WTC11 (cell line): ENCODE measurements around the gene PRM2.

ENCODE experiments used
- AR ChIP-seq: fragments of 250-450 bp; sonication (Bioruptor Pico); IDR thresholded peaks from 2 replicates; pipeline ENCODE4 v1.9.0; 2021; ENCODE audit warnings: mild to moderate bottlenecking
- CTCF ChIP-seq: fragments of 200-600 bp; IDR thresholded peaks from 2 replicates; pipeline ENCODE4 v1.8.0; 2022; ENCODE audit warnings: antibody characterized with exemption
- E2F4 ChIP-seq: sonication (generic); formaldehyde crosslinking; IDR thresholded peaks from 2 replicates; pipeline ENCODE4 v1.8.1; 2022; ENCODE audit warnings: low read depth, mild to moderate bottlenecking, moderate library complexity, missing genetic modification reagents, borderline replicate concordance
- KAT7 ChIP-seq: sonication (generic); formaldehyde crosslinking; IDR thresholded peaks from 2 replicates; pipeline ENCODE4 v1.8.1; 2023; ENCODE audit warnings: missing genetic modification reagents, mild to moderate bottlenecking, borderline replicate concordance
- PREB ChIP-seq: sonication (generic); formaldehyde crosslinking; IDR thresholded peaks from 2 replicates; pipeline ENCODE4 v1.8.1; 2022; ENCODE audit warnings: mild to moderate bottlenecking, missing genetic modification reagents, moderate library complexity, borderline replicate concordance
- TEAD4 ChIP-seq: sonication (generic); formaldehyde crosslinking; IDR thresholded peaks from 2 replicates; pipeline ENCODE4 v1.8.0; 2022; ENCODE audit warnings: mild to moderate bottlenecking, missing genetic modification reagents
- ZNF138 ChIP-seq: sonication (generic); formaldehyde crosslinking; conservative IDR thresholded peaks from 2 replicates; pipeline ENCODE4 v1.8.1; 2022; ENCODE audit warnings: mild to moderate bottlenecking, moderate library complexity, missing genetic modification reagents
- ZNF423 ChIP-seq: fragments of 250-450 bp; sonication (Bioruptor Pico); IDR thresholded peaks from 2 replicates; pipeline ENCODE4 v2.1.2; 2022; ENCODE audit warnings: mild to moderate bottlenecking, moderate library complexity

- TF ChIP-seq CTCF, result no peak
- TF ChIP-seq PREB (CRISPR knock-in tag), result no peak
- no peak for TF ChIP-seq ZNF423 (CRISPR knock-in tag)
- no peak for TF ChIP-seq AR (CRISPR knock-in tag)
- no peak for TF ChIP-seq ZNF138 (CRISPR knock-in tag)
- TF ChIP-seq E2F4, result no peak
- TF ChIP-seq KAT7 (CRISPR knock-in tag), result no peak
- no peak for TF ChIP-seq TEAD4 (CRISPR knock-in tag)
These were observed 44.8 kb downstream of the PRM2 start for GRCh38 chr16:11231367-11231970.
